MCF 10A (cell line): ENCODE results near the gene SGSM1. TPM values are rescaled to one million over a fixed set of nuclear protein-coding genes. Genes with fewer than 3 reads are reported as not detected.

Source experiments
- BruUV-seq: library from RNA; stranded (reverse); fragments of 400-500 nt; replicated peaks from 2 replicates; lab custom pipeline; 2021; lab: Mats Ljungman, UMichigan
- CTCF ChIA-PET: fragments of 300-600 bp; sonication (Branson Sonifier 250); formaldehyde crosslinking; extraction: SDS; loops from one replicate; lab custom pipeline; 2021; ENCODE audit warnings: antibody characterized with exemption, inconsistent platforms; lab: Yijun Ruan, JAX
- POLR2A ChIA-PET: fragments of 300-600, 350-650 bp; sonication (Branson Sonifier 250); formaldehyde crosslinking; extraction: SDS; loops from one replicate; lab custom pipeline; 2020; ENCODE audit warnings: antibody characterized with exemption, inconsistent platforms; lab: Yijun Ruan, JAX
- DNase-seq: peaks from one replicate; pipeline ENCODE4 v3.0.0-alpha.2; 2018; ENCODE audit not compliant: unreplicated experiment
- H3K27ac Mint-ChIP-seq: one replicate; pipeline ENCODE4 v1.8.0; 2022; ENCODE audit warnings: mild to moderate bottlenecking, low read depth, mixed read lengths; ENCODE audit not compliant: unreplicated experiment
- H3K27me3 Mint-ChIP-seq: one replicate; pipeline ENCODE4 v1.8.0; 2022; ENCODE audit warnings: mixed read lengths; ENCODE audit not compliant: insufficient read depth, unreplicated experiment
- H3K36me3 Mint-ChIP-seq: one replicate; pipeline ENCODE4 v1.8.0; 2022; ENCODE audit warnings: mild to moderate bottlenecking, moderate library complexity, mixed read lengths; ENCODE audit not compliant: insufficient read depth, unreplicated experiment
- H3K4me1 Mint-ChIP-seq: one replicate; pipeline ENCODE4 v1.8.0; 2022; ENCODE audit warnings: mixed read lengths; ENCODE audit not compliant: insufficient read depth, unreplicated experiment
- H3K4me3 Mint-ChIP-seq: one replicate; pipeline ENCODE4 v1.8.0; 2022; ENCODE audit warnings: mild to moderate bottlenecking, moderate library complexity, mixed read lengths; ENCODE audit not compliant: unreplicated experiment
- H3K9me3 Mint-ChIP-seq: one replicate; pipeline ENCODE4 v1.8.0; 2022; ENCODE audit warnings: mixed read lengths; ENCODE audit not compliant: unreplicated experiment
- intact Hi-C: fragments of 100-400 bp; cut with micrococcal nuclease; formaldehyde crosslinking; loops from 2 replicates; pipeline ENCODE4 v1.14.1; 2022
- total RNA-seq: library from RNA; stranded (reverse); gene quantifications from 2 replicates; pipeline ENCODE4 v1.2.3, GENCODE V29; 2022
- TF ChIP-seq, protein P1 (sequence below): fragments of 200-600 bp; IDR thresholded peaks from one replicate; pipeline ENCODE4 v1.8.0; 2022; ENCODE audit warnings: antibody characterized with exemption, mild to moderate bottlenecking; ENCODE audit not compliant: unreplicated experiment

Gene SGSM1
- total RNA-seq, 1 experiment from 2014 or later, result 0.14 TPM

DNA sequence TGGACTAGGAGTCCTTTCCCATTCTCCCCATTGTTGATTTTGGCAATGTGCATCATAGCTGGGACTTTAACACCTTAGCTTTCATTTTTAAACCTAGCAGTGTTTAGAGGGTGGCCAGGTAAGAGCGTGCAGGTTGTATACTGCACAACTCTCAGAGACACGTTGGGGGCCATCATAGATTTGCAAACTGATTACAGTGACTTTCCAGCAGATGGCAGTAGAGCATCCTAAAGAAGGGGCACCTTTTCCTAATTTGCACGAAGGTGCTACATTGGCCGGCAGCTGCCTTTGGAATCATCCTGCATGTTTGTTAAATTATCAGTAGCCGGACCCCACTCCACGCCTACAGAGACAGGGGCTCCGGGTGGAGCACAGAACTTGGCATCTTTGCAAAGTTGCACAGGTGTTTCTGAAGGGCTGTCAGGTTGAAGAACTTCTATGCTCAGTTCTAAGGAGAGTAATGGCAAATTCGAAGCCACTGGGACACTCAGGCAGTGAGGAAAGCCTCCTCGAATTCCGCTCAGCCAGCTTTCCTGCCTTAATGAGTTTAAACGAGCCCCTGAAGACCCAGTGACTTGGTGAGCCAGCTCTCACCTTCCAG, 132.8 kb downstream of the SGSM1 start:
- CTCF ChIA-PET, result interaction anchor here (0.5 to 5.1 kb wide), 42 partner anchors 8 to 258 kb away, joined by 3 to 56 read pairs (median 4); no protein-coding TSS in a partner anchor
- peaks cover 6% of the 10 kb centered on the region for H3K4me1 Mint-ChIP-seq

DNA sequence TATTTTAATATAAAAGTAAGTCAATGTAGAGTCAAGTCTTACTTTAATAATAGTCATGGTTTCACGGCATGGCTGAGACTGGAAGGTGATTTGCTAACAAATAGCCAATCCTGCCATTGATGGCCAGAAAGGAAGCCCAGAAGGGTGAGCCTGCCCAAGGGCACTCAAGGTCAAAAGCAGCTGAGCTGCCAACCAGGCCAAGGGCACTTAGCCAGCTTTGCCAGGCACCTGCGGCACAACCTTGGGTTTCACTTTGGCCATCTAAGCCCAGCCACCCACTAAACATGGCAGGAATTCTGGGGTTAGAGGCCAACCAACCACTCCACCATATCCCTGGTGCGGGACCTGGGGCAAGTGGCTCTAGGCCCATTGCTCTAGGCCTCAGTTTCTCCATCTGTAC, 136.3 kb downstream of the SGSM1 start:
- intact Hi-C loops, result no loop called here
- DNase-seq, result no peak
- no TSS peak for BruUV-seq
- no peak overlapping the region for H3K4me3 Mint-ChIP-seq
- ChIA-PET CTCF (interaction anchor here (0.8 to 4.3 kb wide), 2 partner anchors 28 to 107 kb away, joined by 5 to 25 read pairs; no protein-coding TSS in a partner anchor), POLR2A (no interaction called here)
- TF ChIP-seq, protein P1, sequence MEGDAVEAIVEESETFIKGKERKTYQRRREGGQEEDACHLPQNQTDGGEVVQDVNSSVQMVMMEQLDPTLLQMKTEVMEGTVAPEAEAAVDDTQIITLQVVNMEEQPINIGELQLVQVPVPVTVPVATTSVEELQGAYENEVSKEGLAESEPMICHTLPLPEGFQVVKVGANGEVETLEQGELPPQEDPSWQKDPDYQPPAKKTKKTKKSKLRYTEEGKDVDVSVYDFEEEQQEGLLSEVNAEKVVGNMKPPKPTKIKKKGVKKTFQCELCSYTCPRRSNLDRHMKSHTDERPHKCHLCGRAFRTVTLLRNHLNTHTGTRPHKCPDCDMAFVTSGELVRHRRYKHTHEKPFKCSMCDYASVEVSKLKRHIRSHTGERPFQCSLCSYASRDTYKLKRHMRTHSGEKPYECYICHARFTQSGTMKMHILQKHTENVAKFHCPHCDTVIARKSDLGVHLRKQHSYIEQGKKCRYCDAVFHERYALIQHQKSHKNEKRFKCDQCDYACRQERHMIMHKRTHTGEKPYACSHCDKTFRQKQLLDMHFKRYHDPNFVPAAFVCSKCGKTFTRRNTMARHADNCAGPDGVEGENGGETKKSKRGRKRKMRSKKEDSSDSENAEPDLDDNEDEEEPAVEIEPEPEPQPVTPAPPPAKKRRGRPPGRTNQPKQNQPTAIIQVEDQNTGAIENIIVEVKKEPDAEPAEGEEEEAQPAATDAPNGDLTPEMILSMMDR, result no peak
- peaks cover 12% of the 10 kb centered on the region for H3K4me1 Mint-ChIP-seq
- no peaks in the 10 kb centered on the region for H3K27me3 Mint-ChIP-seq
- no peaks in the 10 kb centered on the region for H3K36me3 Mint-ChIP-seq
- H3K9me3 Mint-ChIP-seq, result no peaks in the 10 kb centered on the region
- no peak overlapping the region for H3K27ac Mint-ChIP-seq

More for the DNA sequence above, 132.8 kb downstream of the SGSM1 start:
- TF ChIP-seq, protein P1, result peak; percentile 82
- no peak overlapping the region for H3K4me3 Mint-ChIP-seq
- peak; percentile 73 for DNase-seq
- H3K9me3 Mint-ChIP-seq, result no peaks in the 10 kb centered on the region
- no peak overlapping the region for H3K27ac Mint-ChIP-seq
- no TSS peak for BruUV-seq
- H3K36me3 Mint-ChIP-seq, result no peaks in the 10 kb centered on the region
- POLR2A ChIA-PET, result interaction anchor here (0.7 to 1.0 kb wide), 3 partner anchors 27 to 191 kb away, joined by 3 read pairs; no protein-coding TSS in a partner anchor
- intact Hi-C loops, result loop anchor here (1.0 to 2.0 kb wide), 3 partner anchors 109 to 234 kb away; no protein-coding TSS in a partner anchor
- H3K27me3 Mint-ChIP-seq, result no peaks in the 10 kb centered on the region

DNA sequence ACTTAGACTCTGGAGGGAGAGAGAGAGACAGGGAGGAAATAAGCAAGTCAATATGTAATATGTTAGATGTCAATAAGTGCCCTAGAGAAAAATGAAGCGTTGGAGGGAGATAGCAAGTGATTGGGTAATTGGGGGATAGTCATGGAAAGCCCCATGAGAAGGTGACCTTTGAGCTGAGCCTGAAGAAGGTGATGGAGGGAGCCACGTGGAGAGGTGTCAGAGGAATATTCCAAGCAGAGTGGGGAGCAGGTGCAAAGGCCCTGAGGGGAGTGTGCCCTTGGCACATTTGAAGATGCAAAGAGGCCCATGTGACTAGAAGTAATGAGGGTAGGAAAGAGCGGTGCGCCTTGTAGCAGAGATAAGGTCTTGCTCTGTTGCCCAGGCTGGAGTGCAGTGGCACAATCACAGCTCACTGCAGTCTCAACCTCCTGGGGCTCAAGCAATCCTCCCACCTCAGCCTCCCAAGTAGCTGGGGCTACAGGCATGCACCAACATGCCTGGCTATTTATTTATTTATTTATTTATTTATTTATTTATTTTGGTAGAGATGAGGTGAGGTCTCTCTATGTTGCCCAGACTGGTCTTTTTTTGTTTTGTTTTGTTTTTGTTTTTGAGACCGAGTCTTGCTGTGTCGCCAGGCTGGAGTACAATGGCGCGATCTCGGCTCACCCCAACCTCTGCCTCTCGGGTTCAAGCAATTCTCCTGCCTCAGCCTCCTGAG, 138.4 kb downstream of the SGSM1 start:
- POLR2A ChIA-PET, result interaction anchor here (1.3 kb wide), 1 partner anchor 42 kb away, joined by 3 read pairs; no protein-coding TSS in a partner anchor
- Mint-ChIP-seq H3K27ac (no peak overlapping the region), H3K9me3 (no peaks in the 10 kb centered on the region), H3K27me3 (no peaks in the 10 kb centered on the region), H3K4me3 (no peak overlapping the region), H3K36me3 (no peaks in the 10 kb centered on the region), H3K4me1 (peaks cover 12% of the 10 kb centered on the region)
- intact Hi-C loops, result no loop called here
- DNase-seq, result no peak
- TF ChIP-seq, protein P1, result no peak
- BruUV-seq, result no TSS peak
- CTCF ChIA-PET, result interaction anchor here (0.6 to 4.3 kb wide), 7 partner anchors 44 to 258 kb away, joined by 3 to 25 read pairs (median 3); no protein-coding TSS in a partner anchor

DNA sequence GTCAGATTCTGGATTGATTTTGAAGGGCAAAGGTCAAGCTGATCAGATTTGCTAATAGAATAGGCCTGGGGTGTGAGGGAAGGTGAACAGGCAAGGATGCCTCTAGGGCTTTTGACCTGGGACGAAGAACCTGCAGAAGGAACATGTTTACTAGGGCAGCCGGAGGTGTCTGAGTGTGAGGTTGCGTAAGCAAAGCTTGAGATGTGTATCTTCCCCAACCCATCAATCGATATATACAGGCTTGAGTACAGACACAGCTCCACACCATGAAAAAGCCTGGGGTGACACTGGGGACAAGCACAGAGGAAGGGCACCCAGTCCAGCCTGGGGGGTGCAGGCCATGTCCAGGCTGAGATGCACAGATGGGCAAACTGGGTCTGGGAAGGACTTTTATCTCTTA, 139.4 kb downstream of the SGSM1 start:
- peaks cover 19% of the 10 kb centered on the region for H3K4me1 Mint-ChIP-seq
- no peak for DNase-seq
- intact Hi-C loops, result no loop called here
- no peak overlapping the region for H3K27ac Mint-ChIP-seq
- no peak overlapping the region for H3K4me3 Mint-ChIP-seq
- TF ChIP-seq, protein P1, result no peak
- no peaks in the 10 kb centered on the region for H3K9me3 Mint-ChIP-seq
- H3K27me3 Mint-ChIP-seq, result no peaks in the 10 kb centered on the region
- CTCF ChIA-PET, result interaction anchor here (1.5 to 2.8 kb wide), 2 partner anchors 104 to 112 kb away, joined by 6 to 11 read pairs; no protein-coding TSS in a partner anchor
- POLR2A ChIA-PET, result no interaction called here
- no peaks in the 10 kb centered on the region for H3K36me3 Mint-ChIP-seq
- BruUV-seq, result no TSS peak
